ENCODE data around the gene SERP2.

SERP2 gene

GRCh38 chr13:44355621-44356020 lies 18.0 kb upstream of the SERP2 start:
- DNase-seq (ENCODE audit: low read depth in 1 of 2, low spot score in 1 of 2), result no peak

GRCh38 chr13:44359983-44360375 lies 13.6 kb upstream of the SERP2 start:
- no peak for DNase-seq (ENCODE audit: low read depth in 1 of 2, low spot score in 1 of 2)

GRCh38 chr13:44362394-44363040 lies 11.1 kb upstream of the SERP2 start:
- DNase-seq (ENCODE audit: low read depth in 1 of 2, low spot score in 1 of 2), result no peak

GRCh38 chr13:44363631-44364344 lies 9.8 kb upstream of the SERP2 start:
- no peak for DNase-seq (ENCODE audit: low read depth in 1 of 2, low spot score in 1 of 2)

- DNase-seq (ENCODE audit: low read depth in 1 of 2, low spot score in 1 of 2), result no peak
Measured at GRCh38 chr13:44364345-44365000, 9.2 kb upstream of the SERP2 start.

GRCh38 chr13:44365008-44365407 lies 8.6 kb upstream of the SERP2 start:
- DNase-seq (ENCODE audit: low read depth in 1 of 2, low spot score in 1 of 2), result no peak

- no peak for DNase-seq (ENCODE audit: low read depth in 1 of 2, low spot score in 1 of 2)
Measured at GRCh38 chr13:44365899-44366298, 7.7 kb upstream of the SERP2 start.

- DNase-seq (ENCODE audit: low read depth in 1 of 2, low spot score in 1 of 2), result no peak
Measured at GRCh38 chr13:44368062-44368591, 5.5 kb upstream of the SERP2 start.

- no peak for DNase-seq (ENCODE audit: low read depth in 1 of 2, low spot score in 1 of 2)
Measured at GRCh38 chr13:44368599-44369368, 4.8 kb upstream of the SERP2 start.

- no peak for DNase-seq (ENCODE audit: low read depth in 1 of 2, low spot score in 1 of 2)
Measured at GRCh38 chr13:44371421-44371820, 2.2 kb upstream of the SERP2 start.

GRCh38 chr13:44373247-44373600 lies 400 bp upstream of the SERP2 start:
- no peak for DNase-seq (ENCODE audit: low read depth in 1 of 2, low spot score in 1 of 2)

GRCh38 chr13:44374348-44374712 lies 706 bp downstream of the SERP2 start:
- no peak for DNase-seq (ENCODE audit: low read depth in 1 of 2, low spot score in 1 of 2)

- no peak for DNase-seq (ENCODE audit: low read depth in 1 of 2, low spot score in 1 of 2)
Measured at GRCh38 chr13:44378277-44378676, 4.7 kb downstream of the SERP2 start.

- DNase-seq (ENCODE audit: low read depth in 1 of 2, low spot score in 1 of 2), result no peak
Measured at GRCh38 chr13:44379885-44380284, 6.3 kb downstream of the SERP2 start.

- no peak for DNase-seq (ENCODE audit: low read depth in 1 of 2, low spot score in 1 of 2)
Measured at GRCh38 chr13:44380404-44381165, 7.0 kb downstream of the SERP2 start.

GRCh38 chr13:44382635-44383145 lies 9.1 kb downstream of the SERP2 start:
- DNase-seq (ENCODE audit: low read depth in 1 of 2, low spot score in 1 of 2), result no peak

- DNase-seq (ENCODE audit: low read depth in 1 of 2, low spot score in 1 of 2), result no peak
Measured at GRCh38 chr13:44383945-44384344, 10.3 kb downstream of the SERP2 start.

- no peak for DNase-seq (ENCODE audit: low read depth in 1 of 2, low spot score in 1 of 2)
Measured at GRCh38 chr13:44384778-44385177, 11.2 kb downstream of the SERP2 start.

GRCh38 chr13:44385401-44385800 lies 11.8 kb downstream of the SERP2 start:
- DNase-seq (ENCODE audit: low read depth in 1 of 2, low spot score in 1 of 2), result no peak

- DNase-seq (ENCODE audit: low read depth in 1 of 2, low spot score in 1 of 2), result no peak
Measured at GRCh38 chr13:44385847-44386246, 12.2 kb downstream of the SERP2 start.
